GM21786 (cell line): ENCODE results near the gene CACNA1B.
"Not testable (repeated sequence)": the region's sequence is repeated elsewhere in the genome, so short reads cannot be mapped to it uniquely, and the experiment has no call there.

ENCODE experiments used
- ATAC-seq: cut with Tn5 transposase; IDR thresholded peaks from one replicate; pipeline ENCODE4 v1.9.1; 2021; ENCODE audit not compliant: unreplicated experiment

CACNA1B gene

DNA sequence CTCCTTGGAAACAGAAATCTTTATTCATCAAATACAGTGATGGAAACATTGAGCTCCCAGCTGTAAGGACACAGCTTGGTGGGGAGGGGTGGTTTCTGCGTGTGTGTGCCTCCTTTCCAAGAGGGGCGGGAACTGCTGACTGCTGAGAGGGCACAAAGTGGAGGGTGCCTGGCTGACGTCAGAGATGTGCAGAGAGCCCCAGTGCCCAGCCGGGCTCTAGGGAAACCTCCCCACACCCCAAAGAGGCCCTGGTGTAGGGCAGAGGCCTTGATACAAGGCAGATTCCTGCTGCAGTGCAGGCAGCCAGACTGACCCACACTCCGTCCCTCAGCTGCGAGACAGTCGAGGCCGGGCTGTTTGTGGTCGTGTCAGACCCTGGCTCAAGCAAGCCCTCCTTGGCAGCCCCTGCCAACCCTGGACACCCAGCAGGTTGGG lies 191.0 kb downstream of the CACNA1B start:
- no peak for ATAC-seq

DNA sequence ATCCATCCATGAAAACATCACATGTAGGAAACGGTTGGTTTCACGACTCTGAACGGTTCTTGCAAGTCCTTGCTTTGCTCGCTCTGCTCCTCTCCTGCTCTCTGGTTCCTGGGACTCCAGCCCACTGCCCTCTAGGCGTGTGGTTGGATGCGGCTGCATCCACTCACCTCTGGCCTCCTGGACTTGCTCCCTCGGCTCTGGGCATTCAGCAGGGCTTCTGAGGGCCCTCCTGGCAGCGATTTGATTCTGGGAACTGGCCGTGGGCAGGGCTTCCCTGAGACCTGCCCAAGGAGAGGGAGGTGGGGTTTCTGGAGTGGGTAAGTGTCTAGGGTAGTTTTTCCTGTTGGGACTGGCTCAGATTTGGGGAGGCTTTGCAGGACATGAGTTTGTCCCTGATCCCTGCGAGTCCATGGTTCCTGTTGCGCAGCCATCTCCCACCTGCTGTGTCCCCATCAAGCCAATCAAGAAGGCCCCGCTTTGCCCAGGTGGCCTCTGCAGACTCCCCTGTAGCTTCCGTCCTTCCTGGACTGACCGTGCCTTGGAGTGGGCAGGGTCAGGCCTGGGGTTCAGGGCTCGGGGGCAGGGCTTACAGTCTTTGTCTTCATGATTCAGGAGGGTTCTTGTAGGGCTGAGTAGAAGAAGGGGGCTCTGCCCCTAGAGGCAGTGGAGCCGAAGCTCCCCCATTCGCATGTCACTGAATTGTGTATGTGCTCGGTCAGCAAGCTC lies 192.3 kb downstream of the CACNA1B start:
- ATAC-seq = no peak

DNA sequence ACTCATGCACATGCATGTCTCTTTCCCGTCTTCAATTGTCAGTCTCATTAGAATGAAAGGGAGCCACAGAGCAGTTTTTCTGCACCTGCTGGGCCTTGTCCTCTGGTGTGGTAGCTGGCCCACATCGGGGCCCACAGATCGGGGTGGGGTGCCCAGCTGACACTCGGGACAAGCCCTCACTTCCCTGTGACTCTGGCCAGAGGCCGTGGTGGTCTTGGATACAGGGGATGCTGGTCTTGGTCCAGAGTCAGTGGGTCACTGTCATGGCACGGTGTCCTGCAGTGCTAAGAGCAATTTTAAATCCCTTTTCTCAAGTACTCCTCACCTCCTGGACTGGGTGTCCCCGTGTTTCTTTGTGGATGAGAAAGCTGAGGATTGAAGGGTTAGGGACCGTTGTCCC lies 193.2 kb downstream of the CACNA1B start:
- no peak for ATAC-seq

DNA sequence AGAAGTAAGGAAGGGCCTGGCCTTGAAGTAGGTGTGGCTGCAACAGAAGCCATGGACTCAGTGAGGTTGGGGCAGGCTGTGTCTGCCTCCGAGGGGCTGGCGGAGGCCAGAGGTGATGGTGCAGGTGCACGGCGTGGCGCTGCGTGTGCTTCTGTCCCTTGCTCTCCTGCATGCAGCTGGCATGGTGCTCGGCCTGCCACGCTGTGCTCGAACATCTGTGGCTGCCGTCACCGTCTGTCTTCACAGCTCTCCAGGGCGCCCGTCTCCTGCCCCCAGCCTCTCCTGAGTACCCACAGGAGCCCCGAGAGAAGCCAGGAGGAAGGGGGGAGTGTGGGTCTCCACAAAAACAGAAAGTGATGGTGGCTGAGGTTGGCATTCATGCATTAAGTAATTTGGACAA lies 193.7 kb downstream of the CACNA1B start:
- no peak for ATAC-seq

DNA sequence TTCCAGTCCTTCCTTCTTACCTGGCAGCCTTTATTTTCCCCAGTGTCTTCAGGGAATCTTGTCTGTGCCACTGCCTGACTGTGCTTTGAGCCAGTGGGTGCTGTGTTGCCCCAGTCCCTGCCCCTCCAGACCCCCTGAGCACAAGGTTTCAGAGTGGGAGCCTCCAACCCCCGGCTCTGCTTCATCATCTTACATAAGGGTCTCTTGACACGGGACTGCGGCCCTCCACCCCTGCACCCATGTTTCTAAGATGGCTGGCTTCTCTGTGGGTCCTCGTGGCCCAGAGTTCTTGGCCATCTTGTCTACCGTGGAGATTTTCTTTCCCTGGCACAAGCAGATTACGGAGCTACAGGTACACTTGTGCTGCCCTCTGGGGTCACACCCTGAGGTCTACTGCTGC lies 194.1 kb downstream of the CACNA1B start:
- ATAC-seq = no peak

DNA sequence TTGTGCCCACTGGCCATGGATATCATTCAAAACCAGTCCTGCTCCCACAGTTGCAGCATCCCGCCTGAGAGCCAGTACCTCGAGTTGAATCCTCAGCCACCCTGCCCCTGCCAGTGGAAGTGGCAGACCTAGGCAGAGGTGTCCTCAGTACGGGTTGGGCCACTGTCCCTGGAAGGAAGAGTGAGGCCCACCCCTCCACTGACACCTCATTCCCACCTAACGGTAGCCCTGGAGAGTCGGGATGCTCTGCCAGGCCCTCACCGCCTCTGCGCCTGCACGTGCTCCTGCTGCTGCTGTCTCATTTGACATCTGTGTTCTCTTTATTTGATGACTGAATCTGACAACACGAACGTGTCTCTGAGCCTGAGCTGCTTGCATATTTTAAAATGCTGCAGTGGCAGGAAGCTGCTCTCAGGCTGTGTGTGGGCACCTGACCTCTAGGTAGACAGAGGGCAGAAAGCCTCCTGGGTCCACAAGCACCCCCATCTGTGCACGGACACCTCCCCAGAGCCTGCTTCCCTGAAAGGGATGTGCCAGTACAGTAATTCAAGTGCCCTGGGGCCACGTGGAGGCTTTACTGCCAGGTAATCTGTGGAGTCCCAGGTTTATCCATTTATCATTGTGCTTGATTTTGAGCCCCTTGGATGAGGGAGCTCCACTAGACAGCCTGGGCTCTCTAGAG lies 194.7 kb downstream of the CACNA1B start:
- no peak for ATAC-seq

DNA sequence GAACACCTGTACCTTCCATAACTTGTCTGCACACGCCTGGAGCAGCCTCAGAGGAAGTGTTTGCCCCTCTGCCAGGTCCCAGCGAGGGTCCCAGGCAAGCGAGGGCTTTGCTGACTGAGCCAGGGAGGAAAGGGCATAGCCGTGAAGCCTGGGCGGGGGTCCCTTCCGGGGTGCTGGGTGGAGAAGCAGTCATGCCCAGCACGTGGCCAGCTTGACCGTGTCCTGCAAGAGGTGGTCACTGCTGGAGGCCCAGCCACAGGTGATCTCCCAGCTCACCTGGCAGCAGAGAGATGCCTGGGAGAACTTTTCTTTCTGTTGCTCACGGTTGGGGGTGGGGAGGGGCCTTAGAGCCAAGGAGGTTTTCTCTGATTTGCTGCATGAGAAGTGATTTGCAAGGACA lies 195.3 kb downstream of the CACNA1B start:
- no peak for ATAC-seq

DNA sequence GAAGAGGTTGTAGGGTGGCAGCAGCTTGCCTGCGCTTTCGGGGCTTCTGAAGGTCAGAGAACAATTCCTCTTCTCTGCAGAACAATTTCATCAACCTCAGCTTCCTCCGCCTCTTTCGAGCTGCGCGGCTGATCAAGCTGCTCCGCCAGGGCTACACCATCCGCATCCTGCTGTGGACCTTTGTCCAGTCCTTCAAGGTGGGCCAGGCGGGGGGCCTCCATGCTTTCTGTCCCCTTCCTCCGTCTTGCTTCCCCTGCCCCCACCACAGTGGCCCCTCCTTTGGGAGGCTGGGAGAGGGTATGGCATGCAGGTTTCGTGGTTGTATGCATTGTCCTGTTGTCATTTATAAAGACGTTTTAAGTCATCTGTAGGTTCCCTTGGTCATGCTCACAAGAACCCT lies 195.8 kb downstream of the CACNA1B start:
- no peak for ATAC-seq

DNA sequence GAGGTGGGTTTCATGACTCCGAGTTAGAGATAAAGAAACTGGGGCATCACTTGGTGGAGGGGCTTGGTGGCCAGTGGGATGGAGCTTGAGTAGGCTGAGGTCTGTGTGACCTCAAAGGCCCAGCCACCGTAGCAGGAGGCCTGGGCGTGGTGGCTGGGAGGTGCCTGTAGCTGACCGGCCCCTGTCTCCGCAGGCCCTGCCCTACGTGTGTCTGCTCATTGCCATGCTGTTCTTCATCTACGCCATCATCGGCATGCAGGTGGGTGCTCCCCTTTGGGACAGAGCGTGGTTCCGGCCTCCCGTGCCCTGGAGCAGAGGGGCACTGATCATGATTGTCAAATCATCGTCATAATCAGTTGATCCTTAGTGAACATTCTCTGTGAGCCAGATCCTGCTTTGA lies 196.2 kb downstream of the CACNA1B start:
- ATAC-seq = no peak

DNA sequence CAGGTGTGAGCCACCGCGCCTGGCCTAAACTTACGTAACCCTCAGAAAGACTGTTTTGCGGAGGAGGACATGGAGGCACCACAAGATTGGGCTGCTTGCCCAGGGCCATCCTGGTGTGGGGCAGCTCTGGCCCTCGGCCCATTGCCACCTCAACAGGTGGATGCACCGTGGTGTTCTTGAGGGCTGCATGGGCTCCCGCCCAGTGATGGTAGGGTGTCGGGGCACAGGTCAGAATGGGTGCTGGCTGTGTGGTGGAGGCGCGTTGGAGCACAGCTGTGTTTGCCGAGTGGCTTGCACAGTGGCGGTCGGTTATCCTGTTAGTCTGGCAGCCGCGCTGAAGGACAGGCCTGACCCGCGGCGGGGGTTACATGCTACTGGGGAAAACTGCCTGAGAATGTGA lies 196.9 kb downstream of the CACNA1B start:
- ATAC-seq = no peak

DNA sequence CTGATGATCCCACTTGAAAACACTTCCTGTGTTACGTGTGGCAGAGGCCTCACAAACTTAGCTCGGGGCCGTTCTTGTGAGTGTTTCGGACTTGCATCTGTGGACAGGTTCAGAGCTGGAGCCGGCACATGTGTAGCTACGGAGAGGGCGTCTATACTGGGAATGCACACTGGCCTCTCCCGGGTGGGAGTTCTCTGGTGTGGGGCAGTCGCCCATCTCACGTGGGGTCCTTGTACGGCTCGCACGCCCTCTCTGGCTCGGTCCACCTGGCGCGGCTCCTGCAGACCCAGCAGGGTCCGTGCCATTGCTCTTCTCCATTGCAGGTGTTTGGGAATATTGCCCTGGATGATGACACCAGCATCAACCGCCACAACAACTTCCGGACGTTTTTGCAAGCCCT lies 197.9 kb downstream of the CACNA1B start:
- ATAC-seq = no peak

DNA sequence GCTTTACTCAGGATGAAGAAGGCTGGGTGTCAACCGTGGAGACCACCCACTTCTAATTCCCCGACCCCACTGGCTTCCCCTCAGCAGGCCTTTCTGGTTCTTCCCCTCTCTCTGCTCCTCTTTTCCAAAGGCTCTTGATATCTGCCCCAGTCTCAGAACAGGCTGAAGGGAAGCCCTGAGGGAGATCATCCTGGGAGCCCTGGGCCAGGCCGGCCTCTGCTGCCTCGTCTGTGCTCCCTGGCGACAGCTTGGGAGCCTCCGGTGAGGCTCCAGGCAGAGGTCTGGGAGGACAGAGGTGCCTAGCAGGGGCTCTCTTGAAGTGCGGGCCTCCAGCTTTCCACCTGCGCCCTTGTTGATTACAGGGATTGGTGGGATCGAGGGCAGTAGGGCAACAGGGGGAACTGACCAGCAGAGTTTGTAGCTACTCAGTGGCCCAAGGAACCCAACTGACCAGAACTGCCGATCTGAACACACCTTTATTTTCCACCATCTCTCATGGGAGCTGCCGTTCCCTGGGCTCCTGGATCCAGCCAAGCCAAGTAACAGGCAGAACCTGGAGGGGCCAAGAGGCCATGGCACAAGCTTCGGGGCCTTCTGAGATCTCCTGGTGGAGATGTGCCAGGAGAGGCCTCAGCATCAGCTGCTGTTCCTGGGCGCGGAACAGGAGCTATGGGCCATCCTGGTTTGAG lies 198.5 kb downstream of the CACNA1B start:
- ATAC-seq = no peak

DNA sequence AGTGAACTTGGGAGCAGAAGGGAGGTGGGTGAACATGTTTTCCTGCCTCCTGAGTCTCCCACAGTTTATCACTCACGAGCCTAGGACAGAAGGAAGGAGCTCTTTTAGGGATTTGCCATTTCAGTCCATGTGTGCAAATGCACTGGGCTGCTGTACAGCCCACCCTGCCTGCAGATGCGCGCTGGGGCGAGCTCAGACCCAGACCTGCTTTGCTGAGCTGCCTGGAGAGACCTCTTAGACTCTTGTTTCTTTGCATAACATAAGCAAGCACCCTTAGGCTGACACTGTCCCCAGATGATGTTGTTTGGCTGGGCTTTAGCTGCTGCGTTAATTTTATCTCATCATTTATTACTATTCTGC lies 199.0 kb downstream of the CACNA1B start:
- no peak for ATAC-seq

DNA sequence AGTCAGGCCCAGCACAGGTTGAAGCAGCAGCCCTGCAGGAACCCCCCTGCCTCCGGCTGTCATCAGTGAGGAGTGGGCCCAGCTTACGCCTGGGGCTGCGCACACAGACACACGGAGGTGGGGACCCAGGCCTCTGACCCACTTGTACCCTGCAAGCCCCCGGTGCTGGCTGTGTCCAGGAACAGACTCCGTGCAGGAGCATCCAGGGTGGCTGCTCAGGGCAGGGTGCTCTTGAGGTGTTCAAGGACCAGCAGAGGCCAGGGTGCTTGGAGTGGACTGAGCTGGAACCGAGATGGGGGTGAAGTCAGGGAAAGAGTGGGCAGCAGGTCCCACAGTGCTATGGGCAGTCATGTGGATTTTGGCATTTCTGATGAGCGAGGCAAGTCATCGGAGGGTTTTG lies 199.5 kb downstream of the CACNA1B start:
- no peak for ATAC-seq

DNA sequence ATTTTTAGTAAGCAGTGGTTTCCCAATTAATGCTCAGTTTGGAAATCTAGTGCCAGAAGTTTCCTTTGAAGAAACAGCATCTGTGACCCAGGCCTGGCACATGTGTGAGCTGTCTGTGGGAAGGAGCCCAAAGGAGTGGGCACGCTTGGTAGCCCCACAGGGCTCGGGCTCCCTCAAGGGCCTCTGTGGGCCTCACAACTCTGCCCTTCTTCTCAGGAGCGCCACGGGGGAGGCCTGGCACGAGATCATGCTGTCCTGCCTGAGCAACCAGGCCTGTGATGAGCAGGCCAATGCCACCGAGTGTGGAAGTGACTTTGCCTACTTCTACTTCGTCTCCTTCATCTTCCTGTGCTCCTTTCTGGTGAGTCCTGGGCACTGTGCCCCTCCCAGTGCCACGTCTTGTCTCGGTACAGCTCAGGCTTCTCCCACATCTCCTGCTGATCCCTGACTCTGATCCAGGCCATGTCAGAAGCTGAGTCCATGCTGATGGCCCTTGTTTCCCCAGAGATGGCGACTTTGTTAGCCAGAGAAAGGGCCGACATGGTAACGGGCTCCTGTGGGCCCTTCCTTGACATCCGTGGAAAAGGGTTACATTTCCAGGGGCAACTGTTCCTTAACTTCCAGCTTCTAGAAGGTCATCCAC lies 200.4 kb downstream of the CACNA1B start:
- no peak for ATAC-seq

DNA sequence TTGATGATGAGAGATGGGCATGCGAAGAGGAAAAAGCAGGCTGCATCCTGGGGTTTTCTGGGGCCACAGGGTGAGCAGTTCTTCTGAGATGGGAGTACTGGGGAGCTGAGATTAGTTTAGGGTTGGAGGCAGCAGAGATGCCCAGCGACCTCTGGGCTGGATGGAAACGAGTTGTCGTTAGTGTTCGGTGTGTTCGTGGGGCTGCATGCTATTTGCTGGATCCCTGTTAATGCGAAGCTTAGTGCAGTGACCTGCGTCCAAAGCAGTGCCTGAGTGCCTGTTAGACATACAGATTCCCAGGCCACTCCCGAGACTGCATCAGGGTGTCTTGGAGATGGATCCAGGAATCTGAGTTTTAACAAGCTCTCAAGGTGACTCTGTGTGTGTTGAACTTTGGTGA lies 201.3 kb downstream of the CACNA1B start:
- ATAC-seq = no peak

DNA sequence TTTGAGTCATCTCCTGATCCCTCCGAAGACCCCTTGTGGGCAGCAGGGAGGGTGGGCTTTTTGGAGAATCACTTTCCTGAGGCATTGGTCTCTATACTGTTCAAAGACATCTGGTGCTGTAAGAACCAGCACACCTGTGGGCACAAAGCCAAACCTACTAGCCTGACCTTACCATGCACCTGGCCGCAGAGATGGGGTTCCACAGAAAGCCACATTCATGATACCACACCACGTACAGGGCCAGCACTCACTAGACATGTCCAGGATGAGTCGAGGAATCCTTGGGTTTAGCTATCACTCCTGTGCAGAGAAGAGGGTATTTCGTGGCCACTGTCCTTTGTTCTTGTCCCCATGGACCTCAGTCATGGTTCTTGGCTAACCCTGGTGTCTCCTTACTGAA lies 203.4 kb downstream of the CACNA1B start:
- no peak for ATAC-seq

DNA sequence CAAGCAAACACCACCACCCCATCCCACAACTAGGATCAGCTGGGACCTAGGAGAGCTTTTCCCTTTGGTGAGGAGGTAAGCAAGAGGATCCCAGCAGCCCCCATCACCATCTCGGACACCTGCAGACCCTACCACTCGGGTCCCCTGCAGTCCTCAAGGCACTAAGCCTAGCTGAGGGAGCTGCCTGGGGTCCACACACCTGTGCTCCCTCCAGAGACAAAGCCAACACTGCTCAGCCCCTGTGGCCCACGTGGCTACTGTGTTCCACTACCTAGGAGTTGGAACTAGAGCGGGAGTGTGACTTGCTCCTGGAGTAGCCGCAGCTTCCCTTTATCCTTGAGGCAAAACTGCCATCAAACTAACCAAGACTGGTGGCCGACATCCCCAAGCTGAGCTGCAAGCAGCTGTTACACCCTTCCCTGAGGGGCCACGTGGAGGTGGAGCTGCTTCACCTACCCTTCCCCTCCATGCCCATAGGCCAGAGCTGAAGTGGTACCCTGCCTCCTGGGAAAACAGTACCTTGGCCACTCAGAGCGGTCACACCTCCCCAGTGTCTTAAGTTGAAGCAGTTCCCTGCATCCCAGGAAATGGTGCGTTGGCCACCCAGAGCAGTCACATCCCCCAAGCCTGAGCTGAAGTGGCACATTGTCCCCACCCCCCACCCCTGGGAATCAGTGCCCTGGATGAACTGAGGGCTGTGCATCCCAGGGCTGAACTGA lies 205.5 kb downstream of the CACNA1B start:
- ATAC-seq = no peak

DNA sequence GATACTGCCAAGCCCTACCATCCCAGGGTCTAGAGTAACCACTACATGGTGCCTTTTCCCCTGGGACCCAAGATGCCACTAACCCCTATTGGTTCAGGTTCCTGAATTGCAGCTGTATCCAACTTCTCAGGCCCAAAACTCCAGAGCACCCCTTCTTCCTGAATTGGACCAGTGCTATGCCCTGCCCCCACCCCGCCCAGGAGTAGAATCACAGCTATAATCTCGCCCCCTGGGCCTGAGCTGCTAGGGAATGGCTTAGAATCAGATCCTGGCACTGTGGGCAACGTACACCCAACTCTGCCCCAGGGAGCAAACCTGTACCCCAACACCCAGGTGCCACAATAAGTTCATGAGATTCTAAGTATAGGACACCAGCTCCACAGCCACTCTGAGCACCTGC lies 206.3 kb downstream of the CACNA1B start:
- ATAC-seq = no peak

DNA sequence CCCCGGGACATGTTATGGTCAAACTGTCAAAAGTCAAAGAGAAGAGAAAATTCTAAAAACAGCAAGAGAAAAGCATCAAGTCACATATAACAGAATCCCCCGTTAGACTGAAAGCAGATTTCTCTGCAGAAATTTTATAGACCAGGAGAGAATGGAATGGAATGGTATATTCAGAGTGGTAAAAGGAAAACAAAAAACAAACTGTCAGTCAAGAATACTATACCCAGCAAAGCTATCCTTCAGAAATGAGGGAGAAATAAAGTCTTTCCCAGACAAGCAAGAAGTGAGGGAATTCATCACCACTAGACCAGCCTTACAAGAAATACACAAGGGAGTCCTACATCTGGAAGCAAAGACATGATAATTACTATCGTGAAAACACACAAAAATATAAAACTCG lies 208.0 kb downstream of the CACNA1B start:
- ATAC-seq = no peak

DNA sequence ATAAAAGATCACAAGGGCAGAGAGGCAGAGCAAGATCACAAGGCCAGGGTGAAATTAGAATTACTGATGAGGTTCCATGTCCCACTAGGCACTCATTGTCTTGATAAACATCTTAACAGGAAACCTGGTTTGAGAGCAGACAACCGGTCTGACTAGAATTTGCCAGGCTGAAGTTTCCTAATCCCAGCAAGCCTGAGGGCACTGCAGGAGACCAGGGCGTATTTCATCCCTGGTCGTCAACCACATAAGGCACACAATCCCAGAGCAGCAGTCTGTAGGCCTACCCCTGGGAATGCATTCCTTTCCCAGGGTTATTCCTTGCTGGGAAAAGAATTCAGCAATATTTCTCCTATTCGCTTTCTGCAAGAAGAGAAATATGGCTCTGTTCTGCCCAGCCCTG lies 214.5 kb downstream of the CACNA1B start:
- ATAC-seq = not testable (repeated sequence)
